MCF 10A (cell line): ENCODE data around the gene BHLHE40. TPM values are rescaled to one million over a fixed set of nuclear protein-coding genes. Genes with fewer than 3 reads are reported as not detected.

Experiments used
- BruUV-seq: library from RNA; stranded (reverse); fragments of 400-500 nt; replicated peaks from 2 replicates; lab custom pipeline; 2021; lab: Mats Ljungman, UMichigan
- CTCF ChIA-PET: fragments of 300-600 bp; sonication (Branson Sonifier 250); formaldehyde crosslinking; extraction: SDS; loops from one replicate; lab custom pipeline; 2021; ENCODE audit warnings: antibody characterized with exemption, inconsistent platforms; lab: Yijun Ruan, JAX
- POLR2A ChIA-PET: fragments of 300-600, 350-650 bp; sonication (Branson Sonifier 250); formaldehyde crosslinking; extraction: SDS; loops from one replicate; lab custom pipeline; 2020; ENCODE audit warnings: antibody characterized with exemption, inconsistent platforms; lab: Yijun Ruan, JAX
- DNase-seq: peaks from one replicate; pipeline ENCODE4 v3.0.0-alpha.2; 2018; ENCODE audit not compliant: unreplicated experiment
- H3K27ac Mint-ChIP-seq: one replicate; pipeline ENCODE4 v1.8.0; 2022; ENCODE audit warnings: mild to moderate bottlenecking, low read depth, mixed read lengths; ENCODE audit not compliant: unreplicated experiment
- H3K27me3 Mint-ChIP-seq: one replicate; pipeline ENCODE4 v1.8.0; 2022; ENCODE audit warnings: mixed read lengths; ENCODE audit not compliant: insufficient read depth, unreplicated experiment
- H3K36me3 Mint-ChIP-seq: one replicate; pipeline ENCODE4 v1.8.0; 2022; ENCODE audit warnings: mild to moderate bottlenecking, moderate library complexity, mixed read lengths; ENCODE audit not compliant: insufficient read depth, unreplicated experiment
- H3K4me1 Mint-ChIP-seq: one replicate; pipeline ENCODE4 v1.8.0; 2022; ENCODE audit warnings: mixed read lengths; ENCODE audit not compliant: insufficient read depth, unreplicated experiment
- H3K4me3 Mint-ChIP-seq: one replicate; pipeline ENCODE4 v1.8.0; 2022; ENCODE audit warnings: mild to moderate bottlenecking, moderate library complexity, mixed read lengths; ENCODE audit not compliant: unreplicated experiment
- H3K9me3 Mint-ChIP-seq: one replicate; pipeline ENCODE4 v1.8.0; 2022; ENCODE audit warnings: mixed read lengths; ENCODE audit not compliant: unreplicated experiment
- intact Hi-C: fragments of 100-400 bp; cut with micrococcal nuclease; formaldehyde crosslinking; loops from 2 replicates; pipeline ENCODE4 v1.14.1; 2022
- total RNA-seq: library from RNA; stranded (reverse); gene quantifications from 2 replicates; pipeline ENCODE4 v1.2.3, GENCODE V29; 2022
- TF ChIP-seq, protein P1 (sequence below): fragments of 200-600 bp; IDR thresholded peaks from one replicate; pipeline ENCODE4 v1.8.0; 2022; ENCODE audit warnings: antibody characterized with exemption, mild to moderate bottlenecking; ENCODE audit not compliant: unreplicated experiment

BHLHE40 gene
- total RNA-seq, 1 experiment from 2014 or later, result 16.8 TPM

DNA sequence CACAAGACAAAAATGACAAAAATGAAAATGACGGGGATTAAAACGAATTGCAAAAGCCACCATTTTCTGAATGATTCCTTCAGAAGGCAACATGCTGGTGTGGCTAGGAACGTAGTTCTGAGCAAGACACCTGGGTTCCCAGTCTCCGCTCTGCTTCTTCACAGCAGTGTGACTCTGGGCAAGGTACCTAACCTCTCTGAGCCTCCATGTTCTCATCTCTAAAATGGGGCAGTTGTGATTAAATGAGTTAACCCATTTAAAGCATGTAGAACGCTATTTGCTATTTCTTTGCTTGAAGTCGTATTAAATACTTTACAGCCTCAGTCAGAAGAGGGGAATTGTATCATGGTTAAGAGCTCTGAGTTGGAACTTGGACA, 23.6 kb downstream of the BHLHE40 start:
- H3K4me3 Mint-ChIP-seq, result no peak overlapping the region
- intact Hi-C loops, result no loop called here
- no peaks in the 10 kb centered on the region for H3K9me3 Mint-ChIP-seq
- no TSS peak for BruUV-seq
- no peaks in the 10 kb centered on the region for H3K36me3 Mint-ChIP-seq
- CTCF ChIA-PET, result interaction anchor here (0.6 kb wide), 2 partner anchors 25 to 1850 kb away, joined by 3 to 4 read pairs; no protein-coding TSS in a partner anchor
- H3K4me1 Mint-ChIP-seq, result peaks cover 22% of the 10 kb centered on the region
- H3K27me3 Mint-ChIP-seq, result no peaks in the 10 kb centered on the region
- TF ChIP-seq, protein P1, sequence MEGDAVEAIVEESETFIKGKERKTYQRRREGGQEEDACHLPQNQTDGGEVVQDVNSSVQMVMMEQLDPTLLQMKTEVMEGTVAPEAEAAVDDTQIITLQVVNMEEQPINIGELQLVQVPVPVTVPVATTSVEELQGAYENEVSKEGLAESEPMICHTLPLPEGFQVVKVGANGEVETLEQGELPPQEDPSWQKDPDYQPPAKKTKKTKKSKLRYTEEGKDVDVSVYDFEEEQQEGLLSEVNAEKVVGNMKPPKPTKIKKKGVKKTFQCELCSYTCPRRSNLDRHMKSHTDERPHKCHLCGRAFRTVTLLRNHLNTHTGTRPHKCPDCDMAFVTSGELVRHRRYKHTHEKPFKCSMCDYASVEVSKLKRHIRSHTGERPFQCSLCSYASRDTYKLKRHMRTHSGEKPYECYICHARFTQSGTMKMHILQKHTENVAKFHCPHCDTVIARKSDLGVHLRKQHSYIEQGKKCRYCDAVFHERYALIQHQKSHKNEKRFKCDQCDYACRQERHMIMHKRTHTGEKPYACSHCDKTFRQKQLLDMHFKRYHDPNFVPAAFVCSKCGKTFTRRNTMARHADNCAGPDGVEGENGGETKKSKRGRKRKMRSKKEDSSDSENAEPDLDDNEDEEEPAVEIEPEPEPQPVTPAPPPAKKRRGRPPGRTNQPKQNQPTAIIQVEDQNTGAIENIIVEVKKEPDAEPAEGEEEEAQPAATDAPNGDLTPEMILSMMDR, result no peak
- H3K27ac Mint-ChIP-seq, result no peak overlapping the region
- POLR2A ChIA-PET, result no interaction called here
- DNase-seq, result no peak

DNA sequence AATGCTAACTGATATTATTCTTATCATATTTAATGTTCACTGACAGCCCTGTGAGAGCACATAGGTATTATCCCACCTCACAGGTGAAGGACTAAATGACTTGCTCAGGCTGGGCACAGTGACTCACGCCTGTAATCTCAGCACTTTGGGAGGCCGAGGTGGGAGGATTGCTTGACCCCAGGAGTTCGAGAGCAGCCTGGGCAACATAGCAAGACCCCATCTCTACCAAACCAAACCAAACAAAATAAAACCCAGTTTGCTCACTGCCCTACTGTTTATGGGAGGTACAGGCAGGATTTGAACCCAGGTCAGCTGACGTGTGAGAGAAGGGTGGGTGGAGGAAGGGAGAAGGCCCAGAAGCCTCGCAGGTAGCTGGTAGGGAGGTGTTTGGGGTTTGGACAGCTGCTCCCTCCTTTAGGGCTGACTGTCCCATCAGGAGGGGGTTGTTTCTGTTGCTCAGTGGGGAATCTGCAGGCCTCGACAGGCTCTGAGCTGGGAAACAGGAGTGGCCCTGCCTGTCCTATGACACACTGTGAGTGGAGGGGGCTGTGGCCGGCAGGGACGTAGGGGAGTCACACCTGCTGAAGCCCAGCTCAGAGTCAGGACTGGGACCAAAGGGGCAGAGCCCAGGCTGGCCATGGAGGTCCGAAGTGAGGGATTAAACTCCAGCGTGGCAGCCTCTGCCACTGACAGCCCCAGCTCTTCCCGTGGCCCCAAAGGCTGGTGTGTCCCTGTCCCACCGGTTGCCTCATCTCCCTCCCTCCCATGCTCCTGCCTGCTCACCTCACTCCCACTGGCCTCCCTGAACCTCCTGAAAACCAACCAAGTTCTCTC, 25.3 kb downstream of the BHLHE40 start:
- ChIA-PET POLR2A (interaction anchor here (0.5 to 1.4 kb wide), 7 partner anchors 9 to 185 kb away, joined by 3 to 7 read pairs (median 3); no protein-coding TSS in a partner anchor), CTCF (interaction anchor here (0.6 to 1.2 kb wide), 6 partner anchors 10 to 293 kb away, joined by 3 to 5 read pairs (median 3); no protein-coding TSS in a partner anchor)
- peak; percentile 73 for DNase-seq
- Mint-ChIP-seq H3K36me3 (no peaks in the 10 kb centered on the region), H3K27me3 (no peaks in the 10 kb centered on the region), H3K4me3 (no peak overlapping the region), H3K9me3 (no peaks in the 10 kb centered on the region), H3K27ac (peak overlapping the region; percentile 55), H3K4me1 (peaks cover 18% of the 10 kb centered on the region)
- intact Hi-C loops, result no loop called here
- TF ChIP-seq, protein P1, result no peak
- BruUV-seq, result no TSS peak

DNA sequence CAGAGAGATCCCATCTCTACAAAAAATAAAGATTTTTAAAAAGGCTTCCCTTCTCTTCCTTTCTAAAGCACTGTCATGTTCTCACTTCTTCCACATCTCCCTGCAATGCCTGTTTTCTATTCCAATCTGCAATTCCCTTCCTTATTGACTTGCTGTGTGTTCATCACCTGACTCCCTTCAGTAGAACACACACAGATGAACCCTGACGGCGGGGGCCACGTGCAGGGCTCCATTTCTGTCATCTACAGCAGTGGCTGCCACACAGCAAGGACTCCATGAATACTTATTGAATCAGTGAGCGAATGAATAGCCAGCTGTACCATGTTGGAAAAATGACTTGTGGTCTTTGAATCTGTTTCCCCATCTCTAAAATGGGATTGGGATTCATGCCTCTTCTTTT, 26.1 kb downstream of the BHLHE40 start:
- no peak for DNase-seq
- H3K4me1 Mint-ChIP-seq, result peaks cover 12% of the 10 kb centered on the region
- H3K36me3 Mint-ChIP-seq, result no peaks in the 10 kb centered on the region
- H3K27ac Mint-ChIP-seq, result peak overlapping the region; percentile 55
- BruUV-seq, result no TSS peak
- TF ChIP-seq, protein P1, result no peak
- intact Hi-C loops, result no loop called here
- CTCF ChIA-PET, result interaction anchor here (1.1 to 1.2 kb wide), 3 partner anchors 12 to 294 kb away, joined by 3 to 4 read pairs (median 3); no protein-coding TSS in a partner anchor
- POLR2A ChIA-PET, result interaction anchor here (0.7 to 1.4 kb wide), 5 partner anchors 11 to 296 kb away, joined by 3 to 7 read pairs (median 4); no protein-coding TSS in a partner anchor
- H3K4me3 Mint-ChIP-seq, result no peak overlapping the region
- H3K27me3 Mint-ChIP-seq, result no peaks in the 10 kb centered on the region
- no peaks in the 10 kb centered on the region for H3K9me3 Mint-ChIP-seq

DNA sequence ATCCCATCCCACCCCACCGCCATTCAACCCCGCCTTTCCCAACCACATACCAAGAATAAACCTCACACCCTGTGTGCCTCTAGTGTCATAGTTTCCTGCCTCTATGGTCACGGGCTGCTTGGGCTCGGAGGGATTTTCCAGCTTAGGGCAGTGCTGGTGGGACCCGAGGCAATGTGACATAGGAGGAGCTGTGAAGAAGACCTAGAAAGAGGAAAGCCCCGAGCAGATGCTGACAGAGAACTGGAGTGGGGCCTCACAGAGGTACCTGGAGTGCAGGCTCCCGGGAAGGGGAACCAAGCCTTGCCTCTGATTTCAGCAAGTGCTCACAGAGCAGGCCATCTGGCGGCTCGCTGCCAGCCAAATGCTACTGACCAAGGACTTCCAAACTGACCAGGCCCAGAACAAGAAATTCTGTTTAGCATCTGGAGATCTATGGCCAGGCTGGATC, 27.5 kb downstream of the BHLHE40 start:
- no peak overlapping the region for H3K27ac Mint-ChIP-seq
- intact Hi-C loops, result no loop called here
- H3K4me1 Mint-ChIP-seq, result peaks cover 12% of the 10 kb centered on the region
- no peak overlapping the region for H3K4me3 Mint-ChIP-seq
- TF ChIP-seq, protein P1, result no peak
- BruUV-seq, result no TSS peak
- H3K9me3 Mint-ChIP-seq, result no peaks in the 10 kb centered on the region
- CTCF ChIA-PET, result interaction anchor here (0.6 to 1.1 kb wide), 3 partner anchors 11 to 81 kb away, joined by 3 to 5 read pairs (median 4); no protein-coding TSS in a partner anchor
- H3K36me3 Mint-ChIP-seq, result no peaks in the 10 kb centered on the region
- no peak for DNase-seq
- POLR2A ChIA-PET, result interaction anchor here (2.3 kb wide), 1 partner anchor 12 kb away, joined by 14 read pairs; no protein-coding TSS in a partner anchor
- H3K27me3 Mint-ChIP-seq, result no peaks in the 10 kb centered on the region
